ENCODE measurements around the gene RASA3. TPM values are rescaled to one million over a fixed set of nuclear protein-coding genes. Genes with fewer than 3 reads are reported as not detected.

RASA3 gene
- total RNA-seq, 1 experiment from 2014 or later, result 18.6 TPM

DNA sequence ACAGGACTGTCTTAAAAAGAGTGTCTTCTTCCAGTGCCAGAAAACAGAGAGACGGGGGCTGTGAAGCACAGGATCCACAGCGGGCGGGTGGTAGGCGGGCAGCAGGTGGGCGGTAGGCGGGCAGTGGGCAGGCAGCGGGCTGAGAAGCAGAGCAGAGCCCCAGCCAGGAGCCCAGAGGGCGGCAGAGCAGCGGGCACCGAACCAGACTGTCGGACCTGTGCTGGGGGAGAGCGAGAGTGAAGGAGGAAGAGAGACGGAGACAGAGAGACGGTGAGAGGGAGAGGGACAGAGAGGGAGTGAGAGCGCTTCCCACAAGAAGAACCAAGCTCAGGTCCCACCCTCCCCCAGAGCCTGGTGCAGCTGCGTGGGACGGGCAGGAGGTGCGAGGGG is 30.3 kb downstream of the RASA3 start (continued):
- TF ChIP-seq FOSL1 (IDR thresholded peaks at IDR 0.05; ENCODE audit: low read depth) (no peak), SRF (IDR thresholded peaks at IDR 0.05; ENCODE audit: low read depth) (no peak), SIN3A (IDR thresholded peaks at IDR 0.05; ENCODE audit: low read depth) (no peak), CEBPB (IDR thresholded peaks at IDR 0.05; ENCODE audit: low read depth) (no peak), CTCF (IDR thresholded peaks at IDR 0.05 in 2 of 3, conservative IDR thresholded peaks at IDR 0.05 in 1 of 3; ENCODE audit: borderline replicate concordance in 1 of 3, insufficient read depth in 1 of 3, low read depth in 2 of 3, low read length in 2 of 3) (no peak), TCF7L2 (IDR thresholded peaks at IDR 0.05; ENCODE audit: borderline replicate concordance, extremely low read depth, insufficient read depth, insufficient read length) (no peak)

DNA sequence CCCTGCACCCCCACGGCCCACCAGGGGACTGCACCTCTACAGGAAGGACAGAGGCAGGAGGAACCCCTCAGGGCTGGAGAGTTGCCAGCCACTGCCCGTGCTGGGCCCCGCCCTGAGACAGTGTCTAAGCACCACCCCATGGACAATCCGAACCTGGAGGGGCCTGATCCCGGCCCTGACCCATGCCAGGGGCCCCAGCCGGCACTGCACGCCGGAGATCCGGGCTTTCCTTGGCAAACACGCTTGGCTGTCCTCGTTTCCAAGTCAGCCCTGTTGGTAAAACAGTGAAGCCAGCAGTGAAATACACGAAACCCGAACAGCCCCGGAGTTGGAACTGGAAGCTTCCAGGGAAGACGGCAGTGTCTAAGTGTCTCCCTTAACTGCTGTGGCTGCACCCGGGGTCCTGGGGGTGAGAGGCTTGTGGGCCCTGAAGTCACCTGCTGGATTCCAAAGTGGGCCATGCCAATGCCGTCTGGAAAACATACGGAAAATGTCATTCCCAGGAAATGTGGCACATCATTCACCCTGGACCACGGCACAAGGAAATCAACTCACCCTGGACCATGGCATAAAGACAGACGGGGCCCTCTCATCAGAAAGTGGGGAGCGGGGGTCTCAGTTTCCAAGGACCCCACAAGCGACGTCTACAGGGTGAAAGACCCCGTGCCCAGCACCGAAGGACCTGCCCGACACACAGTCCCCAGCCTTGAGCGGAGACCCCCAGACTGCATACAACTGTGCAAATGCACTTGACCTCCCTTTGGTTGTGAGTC is 30.9 kb downstream of the RASA3 start:
- Histone ChIP-seq H3K27ac (ENCODE audit: low read depth, low read length) (0 out of 2 replicates have a peak overlapping the region, but pooled peaks have one; percentile 6), H3K79me2 (ENCODE audit: insufficient read depth, low read length) (peaks cover 40% of the 10 kb centered on the region), H3K9me2 (ENCODE audit: insufficient read depth) (no peaks in the 10 kb centered on the region), H3K27me3 (ENCODE audit: insufficient read depth, low read length) (no peaks in the 10 kb centered on the region), H3K4me2 (ENCODE audit: low read length) (no peak overlapping the region), H3K4me1 (ENCODE audit: control insufficient read depth in 1 of 2, insufficient read depth in 2 of 2, low read length in 2 of 2) (peaks cover 0 to 13% of the 10 kb centered on the region in 2 experiments; a peak in 2 of 4 replicates), H4K20me1 (ENCODE audit: insufficient read depth) (no peaks in the 10 kb centered on the region), H2AFZ (ENCODE audit: low read depth, low read length, poor library complexity, severe bottlenecking) (no peak overlapping the region), H3K36me3 (ENCODE audit: control insufficient read depth in 1 of 2, insufficient read depth in 2 of 2, low read length in 2 of 2) (no peaks in the 10 kb centered on the region), H3K4me3 (replicated peaks in 1 of 2; ENCODE audit: low read depth in 1 of 2, low read length in 2 of 2) (no peak overlapping the region), H3K9me3 (ENCODE audit: control insufficient read depth in 1 of 2, insufficient read depth in 1 of 2, low read depth in 1 of 2, low read length in 2 of 2) (no peaks in the 10 kb centered on the region), H3K9ac (ENCODE audit: low read length) (no peak overlapping the region)
- POLR2A ChIA-PET, result no interaction called here
- CTCF ChIA-PET, result no interaction called here
- ATAC-seq (no peak), DNase-seq (ENCODE audit: low read depth, low spot score) (no peak)
- RAD21 ChIA-PET (ENCODE audit: low non-redundant PET in 1 of 2, low total read pairs in 2 of 2, uncharacterized antibody in 2 of 2, unreplicated experiment in 2 of 2), result no interaction called here
- intact Hi-C loops (cut with micrococcal nuclease), result no loop called here
- no TSS peak for BruUV-seq (replicated peaks)
- TF ChIP-seq CBX3 (IDR thresholded peaks at IDR 0.05; ENCODE audit: low read depth) (no peak), EGR1 (IDR thresholded peaks at IDR 0.05; ENCODE audit: low read depth) (no peak), ELF1 (IDR thresholded peaks at IDR 0.05; ENCODE audit: borderline replicate concordance, low read depth) (no peak), RAD21 (IDR thresholded peaks at IDR 0.05; ENCODE audit: low read depth) (no peak), TCF7L2 (IDR thresholded peaks at IDR 0.05; ENCODE audit: borderline replicate concordance, extremely low read depth, insufficient read depth, insufficient read length) (no peak), CEBPB (IDR thresholded peaks at IDR 0.05; ENCODE audit: low read depth) (no peak), CTCF (IDR thresholded peaks at IDR 0.05 in 2 of 3, conservative IDR thresholded peaks at IDR 0.05 in 1 of 3; ENCODE audit: borderline replicate concordance in 1 of 3, insufficient read depth in 1 of 3, low read depth in 2 of 3, low read length in 2 of 3) (no peak), EZH2 (IDR thresholded peaks at IDR 0.05) (no peak), POLR2A (IDR thresholded peaks at IDR 0.05; ENCODE audit: borderline replicate concordance, extremely low read depth, insufficient read depth, insufficient read length) (no peak), SIN3A (IDR thresholded peaks at IDR 0.05; ENCODE audit: low read depth) (no peak), POLR2AphosphoS5 (IDR thresholded peaks at IDR 0.05; ENCODE audit: low read depth, low read length) (no peak), EZH2phosphoT487 (IDR thresholded peaks at IDR 0.05; ENCODE audit: borderline replicate concordance) (no peak)
- TF ChIP-seq, protein P1, sequence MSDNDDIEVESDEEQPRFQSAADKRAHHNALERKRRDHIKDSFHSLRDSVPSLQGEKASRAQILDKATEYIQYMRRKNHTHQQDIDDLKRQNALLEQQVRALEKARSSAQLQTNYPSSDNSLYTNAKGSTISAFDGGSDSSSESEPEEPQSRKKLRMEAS (IDR thresholded peaks at IDR 0.05), result no peak
- TF ChIP-seq, protein P2, sequence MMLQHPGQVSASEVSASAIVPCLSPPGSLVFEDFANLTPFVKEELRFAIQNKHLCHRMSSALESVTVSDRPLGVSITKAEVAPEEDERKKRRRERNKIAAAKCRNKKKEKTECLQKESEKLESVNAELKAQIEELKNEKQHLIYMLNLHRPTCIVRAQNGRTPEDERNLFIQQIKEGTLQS (IDR thresholded peaks at IDR 0.05), result no peak
- TF ChIP-seq, protein P3, sequence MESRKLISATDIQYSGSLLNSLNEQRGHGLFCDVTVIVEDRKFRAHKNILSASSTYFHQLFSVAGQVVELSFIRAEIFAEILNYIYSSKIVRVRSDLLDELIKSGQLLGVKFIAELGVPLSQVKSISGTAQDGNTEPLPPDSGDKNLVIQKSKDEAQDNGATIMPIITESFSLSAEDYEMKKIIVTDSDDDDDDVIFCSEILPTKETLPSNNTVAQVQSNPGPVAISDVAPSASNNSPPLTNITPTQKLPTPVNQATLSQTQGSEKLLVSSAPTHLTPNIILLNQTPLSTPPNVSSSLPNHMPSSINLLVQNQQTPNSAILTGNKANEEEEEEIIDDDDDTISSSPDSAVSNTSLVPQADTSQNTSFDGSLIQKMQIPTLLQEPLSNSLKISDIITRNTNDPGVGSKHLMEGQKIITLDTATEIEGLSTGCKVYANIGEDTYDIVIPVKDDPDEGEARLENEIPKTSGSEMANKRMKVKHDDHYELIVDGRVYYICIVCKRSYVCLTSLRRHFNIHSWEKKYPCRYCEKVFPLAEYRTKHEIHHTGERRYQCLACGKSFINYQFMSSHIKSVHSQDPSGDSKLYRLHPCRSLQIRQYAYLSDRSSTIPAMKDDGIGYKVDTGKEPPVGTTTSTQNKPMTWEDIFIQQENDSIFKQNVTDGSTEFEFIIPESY (IDR thresholded peaks at IDR 0.05; ENCODE audit: extremely low read depth, insufficient replicate concordance, low read length), result no peak

Data from HCT116 (cell line).